Osteoblast (primary cell): Measurements from ENCODE around the gene POLA1. TPM values are rescaled to one million over a fixed set of nuclear protein-coding genes. Genes with fewer than 3 reads are reported as not detected.

Source experiments
- DNase-seq: peaks from one replicate; pipeline ENCODE4 v3.0.0; 2011; ENCODE audit warnings: low spot score, mixed read lengths; ENCODE audit not compliant: insufficient read length; ENCODE audit errors: missing footprints
- H2AFZ ChIP-seq: 2 replicates; pipeline ENCODE4 v1.6.0; 2011; ENCODE audit warnings: mild to moderate bottlenecking, low read length
- H3K27ac ChIP-seq: 2 replicates; pipeline ENCODE4 v1.5.1; 2011; ENCODE audit warnings: mild to moderate bottlenecking, low read depth, low read length, moderate library complexity
- H3K27me3 ChIP-seq: 2 replicates; pipeline ENCODE4 v1.6.0; 2012; ENCODE audit warnings: mild to moderate bottlenecking, control low read depth, inconsistent platforms, low read length, moderate library complexity; ENCODE audit not compliant: insufficient read depth
- H3K36me3 ChIP-seq: 2 replicates; pipeline ENCODE4 v1.5.1; 2011; ENCODE audit warnings: mild to moderate bottlenecking, low read length, control low read depth, moderate library complexity; ENCODE audit not compliant: insufficient read depth
- H3K4me1 ChIP-seq: 2 replicates; pipeline ENCODE4 v1.5.1; 2011; ENCODE audit warnings: mild to moderate bottlenecking, low read length, control low read depth, moderate library complexity; ENCODE audit not compliant: insufficient read depth
- H3K4me2 ChIP-seq: 2 replicates; pipeline ENCODE4 v1.6.0; 2011; ENCODE audit warnings: mild to moderate bottlenecking, low read length; ENCODE audit not compliant: insufficient read depth
- H3K4me3 ChIP-seq: fragments of 200-600 bp; sonication (generic); 3 replicates; pipeline ENCODE4 v1.5.1; 2012; ENCODE audit warnings: mild to moderate bottlenecking, low read length, inconsistent platforms; ENCODE audit not compliant: insufficient read depth
- H3K79me2 ChIP-seq: 2 replicates; pipeline ENCODE4 v1.6.0; 2012; ENCODE audit warnings: mild to moderate bottlenecking, low read length, control low read depth, inconsistent platforms; ENCODE audit not compliant: insufficient read depth
- H3K9me3 ChIP-seq: 2 replicates; pipeline ENCODE4 v1.5.1; 2011; ENCODE audit warnings: low read depth, low read length, control low read depth
- H4K20me1 ChIP-seq: 2 replicates; pipeline ENCODE4 v1.6.0; 2012; ENCODE audit warnings: mild to moderate bottlenecking, low read length, control low read depth; ENCODE audit not compliant: insufficient read depth
- CTCF ChIP-seq: IDR thresholded peaks from 2 replicates; pipeline ENCODE4 v1.5.1; 2011; ENCODE audit warnings: mild to moderate bottlenecking, low read depth, low read length, moderate library complexity; ENCODE audit errors: extremely low read depth
- total RNA-seq: library from RNA; depleted of rRNA; stranded (reverse); fragments of >200 nt; gene quantifications from 2 replicates; pipeline ENCODE4 v1.2.3, GENCODE V29; 2012

POLA1 gene
- total RNA-seq, 1 donor, result 11.9 TPM

- Histone ChIP-seq H3K27me3 (no peaks in the 10 kb centered on the region), H3K4me1 (peaks cover 17% of the 10 kb centered on the region), H3K27ac (no peak overlapping the region), H3K36me3 (no peaks in the 10 kb centered on the region), H3K9me3 (no peaks in the 10 kb centered on the region), H3K4me3 (no peak overlapping the region), H2AFZ (no peak overlapping the region), H3K4me2 (no peak overlapping the region), H4K20me1 (no peaks in the 10 kb centered on the region), H3K79me2 (no peaks in the 10 kb centered on the region)
- peak; percentile 17 for DNase-seq
- TF ChIP-seq CTCF, result no peak
Measured at GRCh38 chrX:24761306-24761705, 67.6 kb downstream of the POLA1 start.

- H3K27me3 ChIP-seq, result no peaks in the 10 kb centered on the region
- H4K20me1 ChIP-seq, result no peaks in the 10 kb centered on the region
- no peaks in the 10 kb centered on the region for H3K79me2 ChIP-seq
- DNase-seq, result no peak
- no peak for TF ChIP-seq CTCF
- H3K4me1 ChIP-seq, result peaks cover 17% of the 10 kb centered on the region
- no peaks in the 10 kb centered on the region for H3K36me3 ChIP-seq
- H3K4me3 ChIP-seq, result no peak overlapping the region
- no peak overlapping the region for H2AFZ ChIP-seq
- H3K4me2 ChIP-seq, result no peak overlapping the region
- no peak overlapping the region for H3K27ac ChIP-seq
- no peaks in the 10 kb centered on the region for H3K9me3 ChIP-seq
Measured at GRCh38 chrX:24763989-24764388, 70.3 kb downstream of the POLA1 start.

- no peak overlapping the region for H3K27ac ChIP-seq
Measured at GRCh38 chrX:24767557-24767956, 73.8 kb downstream of the POLA1 start.

GRCh38 chrX:24768556-24768955, 74.8 kb downstream of the POLA1 start:
- Histone ChIP-seq H3K79me2 (no peaks in the 10 kb centered on the region), H3K4me2 (no peak overlapping the region), H3K4me1 (no peaks in the 10 kb centered on the region), H4K20me1 (no peaks in the 10 kb centered on the region), H3K9me3 (no peaks in the 10 kb centered on the region), H3K4me3 (no peak overlapping the region), H3K27me3 (no peaks in the 10 kb centered on the region), H3K27ac (no peak overlapping the region), H2AFZ (no peak overlapping the region), H3K36me3 (no peaks in the 10 kb centered on the region)
- no peak for TF ChIP-seq CTCF
- no peak for DNase-seq

More at GRCh38 chrX:24767557-24767956, 73.8 kb downstream of the POLA1 start:
- no peaks in the 10 kb centered on the region for H3K9me3 ChIP-seq
- no peak overlapping the region for H3K4me2 ChIP-seq
- H3K36me3 ChIP-seq, result no peaks in the 10 kb centered on the region
- TF ChIP-seq CTCF, result no peak
- no peaks in the 10 kb centered on the region for H3K27me3 ChIP-seq
- DNase-seq, result no peak
- H3K79me2 ChIP-seq, result no peaks in the 10 kb centered on the region
- no peak overlapping the region for H3K4me3 ChIP-seq
- H3K4me1 ChIP-seq, result no peaks in the 10 kb centered on the region
- no peak overlapping the region for H2AFZ ChIP-seq
- H4K20me1 ChIP-seq, result no peaks in the 10 kb centered on the region
